GM18502 (cell line): ENCODE data around the gene HS3ST5.
"Not testable (repeated sequence)": the region's sequence is repeated elsewhere in the genome, so short reads cannot be mapped to it uniquely, and the experiment has no call there.

Source experiments
- ATAC-seq: cut with Tn5 transposase; IDR thresholded peaks from one replicate; pipeline ENCODE4 v1.9.1; 2021; ENCODE audit warnings: mild to moderate bottlenecking; ENCODE audit not compliant: unreplicated experiment, poor library complexity

HS3ST5 gene

GRCh38 chr6:114011486-114011885 lies 331.3 kb downstream of the HS3ST5 start:
- ATAC-seq = not testable (repeated sequence)

GRCh38 chr6:114010540-114010939 lies 332.3 kb downstream of the HS3ST5 start:
- ATAC-seq = no peak

- ATAC-seq = no peak
These were observed 333.6 kb downstream of the HS3ST5 start for GRCh38 chr6:114009192-114009591.

GRCh38 chr6:114008331-114008730 lies 334.5 kb downstream of the HS3ST5 start:
- no peak for ATAC-seq

- ATAC-seq = no peak
These were observed 335.3 kb downstream of the HS3ST5 start for GRCh38 chr6:114007516-114007915.
